Adrenal gland (tissue), 19 donors: ENCODE results near the gene ATG12. TPM values are rescaled to one million over a fixed set of nuclear protein-coding genes. Genes with fewer than 3 reads are reported as not detected.
A peak's percentile ranks its signal among the peaks of the same experiment; 100 is the strongest.
"Not testable (repeated sequence)": the region's sequence is repeated elsewhere in the genome, so short reads cannot be mapped to it uniquely, and the experiment has no call there.

Source experiments
- DNase-seq, 7 donors: peaks; one replicate each; pipeline ENCODE4 v3.0.0-alpha.2; 2019 to 2020
- H3K27ac ChIP-seq, 5 donors: fragments of 200-600 bp; sonication (generic) in 4 of 5; 1 replicate in 3 of 5; 2 replicates in 2 of 5; pipeline versions ENCODE4 v1.5.1 to v1.8.0; 2016 to 2020; ENCODE audit warnings: mild to moderate bottlenecking in 1 of 5
- H3K27me3 ChIP-seq: fragments of 200-600 bp; 2 replicates; pipeline ENCODE4 v1.8.0; 2021
- H3K36me3 ChIP-seq, 2 donors: fragments of 200-600 bp; replicated peaks in 1 of 2; 1 replicate in 1 of 2; 2 replicates in 1 of 2; pipeline versions ENCODE4 v1.5.1 to v1.8.0; 2018 to 2022
- H3K4me1 ChIP-seq, 2 donors: fragments of 200-600 bp; replicated peaks in 1 of 2; 1 replicate in 1 of 2; 2 replicates in 1 of 2; pipeline versions ENCODE4 v1.5.1 to v1.8.0; 2018 to 2021
- H3K4me3 ChIP-seq, 4 donors: fragments of 200-600 bp; sonication (generic) in 3 of 4; one replicate each; pipeline ENCODE4 v1.5.1; 2016 to 2018
- H3K9me3 ChIP-seq, 3 donors: fragments of 200-600 bp; sonication (generic) in 1 of 3; replicated peaks in 1 of 3; 1 replicate in 2 of 3; 2 replicates in 1 of 3; pipeline versions ENCODE4 v1.5.1 to v1.8.0; 2016 to 2021
- POLR2A ChIP-seq, 2 donors: fragments of 450-650 bp; IDR thresholded peaks; one replicate each; pipeline ENCODE4 v1.6.1; 2017; ENCODE audit warnings: antibody characterized with exemption in 2 of 2, mild to moderate bottlenecking in 2 of 2, moderate library complexity in 1 of 2
- WGBS, 4 donors: extraction: QIAGEN DNeasy Blood & Tissue Kit in 2 of 4; methylation state at CpG; one replicate each; pipeline versions ENCODE4 v1.1.5 to v1.1.7; 2013 to 2017; 5-methylcytosine and 5-hydroxymethylcytosine counted together
- intact Hi-C, 2 donors: fragments of 100-400 bp; cut with DNase I; formaldehyde crosslinking; loops; one replicate each; pipeline versions ENCODE4 v1.14.1 to v1.15.0; 2022 to 2023
- long read RNA-seq, 10 donors: library from polyadenylated mRNA in 3 of 10; unstranded in 2 of 10; stranded (forward) in 1 of 10; transcript quantifications; one replicate each; pipeline ENCODE4 v2.0.0 and lab custom pipeline, GENCODE V29; 2021 to 2026
- polyA plus RNA-seq, 3 donors: library from polyadenylated mRNA; stranded (reverse); fragments of 200-250 nt in 2 of 3; fragments of 350-450 nt in 1 of 3; fragmentation: Illumina TruSeq in 1 of 3; extraction: RNeasy Lipid Tissue Mini Kit (QIAGEN cat#74804) in 1 of 3; gene quantifications; one replicate each; pipeline ENCODE4 v1.2.3, GENCODE V29; 2013 to 2014
- total RNA-seq, 9 donors: library from RNA; depleted of rRNA in 4 of 9; stranded (reverse); fragments of >200 nt in 4 of 9; fragments of 120-200 nt in 1 of 9; fragmentation: NEBNext Ultra II Directional in 1 of 9; extraction: Animal tissue kit (Norgen Biotek cat#: 25700) in 1 of 9; gene quantifications; one replicate each; pipeline versions ENCODE4 v1.1.0 to v1.2.4, GENCODE V29; 2013 to 2023
- TF ChIP-seq, protein P1 (sequence below), 6 experiments: fragments of 450-650 bp in 4 of 6; fragments of 200-600 bp in 2 of 6; sonication (generic) in 1 of 6; IDR thresholded peaks; 1 replicate in 5 of 6; 2 replicates in 1 of 6; pipeline versions ENCODE4 v1.5.1 to v1.8.0; 2016 to 2021; ENCODE audit warnings: antibody characterized with exemption in 6 of 6, mild to moderate bottlenecking in 2 of 6, moderate library complexity in 1 of 6
- donor health status: healthy with polysubstance abuse.
- donor health status: Bipolar disorder and iron deficiency.
- donor health status: DM: yes; HTN: yes; CAD: no.
- donor health status: DM: no; HTN: no; CAD: no.
- donor health status: DM: no; HTN: no; CAD: no.
- donor health status: DM: yes; HTN: yes; CAD: no.

ATG12 gene
- total RNA-seq (10 to 100 TPM; 23.7 to 68.0 (median 42.3) TPM), polyA plus RNA-seq (10 to 100 TPM; 27.8 to 53.1 (median 33.4) TPM)
- long read RNA-seq, donor 1, full-length matches to known transcripts, result 32 of 139 reads
- long read RNA-seq, donor 1, partial matches to known transcripts, result 101 of 139 reads
- long read RNA-seq, donor 1, other reads (novel, unspliced or antisense), result 6 of 139 reads
- long read RNA-seq, donor 2, full-length matches to known transcripts, result 17 of 17 reads
- long read RNA-seq, donor 2, partial matches to known transcripts, result 0 of 17 reads
- long read RNA-seq, donor 2, other reads (novel, unspliced or antisense), result 0 of 17 reads
- long read RNA-seq, donor 3, full-length matches to known transcripts, result 18 of 18 reads
- long read RNA-seq, donor 3, partial matches to known transcripts, result 0 of 18 reads
- long read RNA-seq, donor 3, other reads (novel, unspliced or antisense), result 0 of 18 reads
- long read RNA-seq, donor 4, full-length matches to known transcripts, result 61 of 64 reads
- long read RNA-seq, donor 4, partial matches to known transcripts, result 0 of 64 reads
- long read RNA-seq, donor 4, other reads (novel, unspliced or antisense), result 3 of 64 reads
- long read RNA-seq, donor 5, full-length matches to known transcripts, result 34 of 37 reads
- long read RNA-seq, donor 5, partial matches to known transcripts, result 1 of 37 reads
- long read RNA-seq, donor 5, other reads (novel, unspliced or antisense), result 2 of 37 reads
- long read RNA-seq, donor 6, full-length matches to known transcripts, result 26 of 33 reads
- long read RNA-seq, donor 6, partial matches to known transcripts, result 0 of 33 reads
- long read RNA-seq, donor 6, other reads (novel, unspliced or antisense), result 7 of 33 reads
- long read RNA-seq, donor 7, full-length matches to known transcripts, result 13 of 13 reads
- long read RNA-seq, donor 7, partial matches to known transcripts, result 0 of 13 reads
- long read RNA-seq, donor 7, other reads (novel, unspliced or antisense), result 0 of 13 reads
- long read RNA-seq, donor 8, full-length matches to known transcripts, result 21 of 21 reads
- long read RNA-seq, donor 8, partial matches to known transcripts, result 0 of 21 reads
- long read RNA-seq, donor 8, other reads (novel, unspliced or antisense), result 0 of 21 reads
- long read RNA-seq, donor 9, full-length matches to known transcripts, result 26 of 77 reads
- long read RNA-seq, donor 9, partial matches to known transcripts, result 0 of 77 reads
- long read RNA-seq, donor 9, other reads (novel, unspliced or antisense), result 51 of 77 reads
- long read RNA-seq, donor 10, full-length matches to known transcripts, result 9 of 124 reads
- long read RNA-seq, donor 10, partial matches to known transcripts, result 108 of 124 reads
- long read RNA-seq, donor 10, other reads (novel, unspliced or antisense), result 7 of 124 reads

GRCh38 chr5:115841382-115842088 lies at the start of gene ATG12, which contains the start of gene AP3S1:
Gene ATG12 (minus strand): TSS chr5:115841565. CDS start chr5:115841552, 13 bp downstream.
Gene AP3S1 (plus strand): TSS chr5:115841935. CDS start chr5:115842038, 103 bp downstream.
- Histone ChIP-seq H3K9me3 (no peaks in the 10 kb centered on the region), H3K4me3 (peak within 1 kb of the TSS; percentile 72 to 93 (median 91)), H3K36me3 (peaks cover 0 to 14% of the 10 kb centered on the region in 2 donors), H3K27ac (peak within 1 kb of the TSS; percentile 81 to 97 (median 84)), H3K4me1 (peaks cover 17 to 55% of the 10 kb centered on the region in 2 donors), H3K27me3 (no peaks in the 10 kb centered on the region)
- 0 to 10% (median 4%) methylated on average over 23 to 65 of the region's 65 CpGs for WGBS, 4 donors
- TF ChIP-seq, protein P1, sequence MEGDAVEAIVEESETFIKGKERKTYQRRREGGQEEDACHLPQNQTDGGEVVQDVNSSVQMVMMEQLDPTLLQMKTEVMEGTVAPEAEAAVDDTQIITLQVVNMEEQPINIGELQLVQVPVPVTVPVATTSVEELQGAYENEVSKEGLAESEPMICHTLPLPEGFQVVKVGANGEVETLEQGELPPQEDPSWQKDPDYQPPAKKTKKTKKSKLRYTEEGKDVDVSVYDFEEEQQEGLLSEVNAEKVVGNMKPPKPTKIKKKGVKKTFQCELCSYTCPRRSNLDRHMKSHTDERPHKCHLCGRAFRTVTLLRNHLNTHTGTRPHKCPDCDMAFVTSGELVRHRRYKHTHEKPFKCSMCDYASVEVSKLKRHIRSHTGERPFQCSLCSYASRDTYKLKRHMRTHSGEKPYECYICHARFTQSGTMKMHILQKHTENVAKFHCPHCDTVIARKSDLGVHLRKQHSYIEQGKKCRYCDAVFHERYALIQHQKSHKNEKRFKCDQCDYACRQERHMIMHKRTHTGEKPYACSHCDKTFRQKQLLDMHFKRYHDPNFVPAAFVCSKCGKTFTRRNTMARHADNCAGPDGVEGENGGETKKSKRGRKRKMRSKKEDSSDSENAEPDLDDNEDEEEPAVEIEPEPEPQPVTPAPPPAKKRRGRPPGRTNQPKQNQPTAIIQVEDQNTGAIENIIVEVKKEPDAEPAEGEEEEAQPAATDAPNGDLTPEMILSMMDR (IDR thresholded peaks at IDR 0.05), result peak in 1 of 6 experiments; percentile 7
- TF ChIP-seq POLR2A (IDR thresholded peaks at IDR 0.05), result peak; percentile 84 to 95
- DNase-seq, result peak; percentile 92 to 95 (median 92)
- intact Hi-C loops, result no loop called here

DNA sequence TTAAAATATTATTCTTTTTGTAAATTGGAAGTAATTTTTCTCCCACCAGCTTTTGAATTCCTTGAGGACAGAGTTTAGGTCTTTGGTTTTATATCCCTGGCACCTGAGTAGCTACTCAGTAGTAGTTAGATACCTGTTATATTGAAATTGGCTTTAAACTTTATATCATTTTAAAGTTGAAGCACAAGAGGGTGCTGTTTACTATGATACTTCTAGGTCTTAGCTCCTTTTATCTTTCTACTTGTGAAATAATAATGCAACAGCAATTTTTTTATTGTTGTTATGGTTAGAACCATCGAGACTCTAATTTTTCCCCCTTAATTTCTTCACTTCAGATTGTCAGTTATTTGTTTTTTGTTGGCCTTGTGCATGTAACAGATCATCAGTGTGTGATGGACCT lies 46.7 kb upstream of the ATG12 start:
- intact Hi-C loops, result no loop called here
- DNase-seq, result no peak
- no peaks in the 10 kb centered on the region for H3K36me3 ChIP-seq

GRCh38 chr5:115885208-115885607 lies 43.8 kb upstream of the ATG12 start:
- H3K9me3 ChIP-seq, H3K4me1 ChIP-seq, H3K27me3 ChIP-seq, DNase-seq, H3K36me3 ChIP-seq, intact Hi-C loops, H3K27ac ChIP-seq, H3K4me3 ChIP-seq: not testable (repeated sequence)
- WGBS, 4 donors, result 74 to 91% (median 88%) methylated on average over 3 of the region's 3 CpGs

More for the DNA sequence above, 46.7 kb upstream of the ATG12 start:
- Histone ChIP-seq H3K4me1 (peaks cover 0 to 6% of the 10 kb centered on the region in 2 donors), H3K4me3 (no peak overlapping the region), H3K27ac (no peak overlapping the region), H3K9me3 (no peaks in the 10 kb centered on the region), H3K27me3 (no peaks in the 10 kb centered on the region)
- 18 to 41% (median 30%) methylated on average over 1 of the region's 1 CpG for WGBS, 4 donors
- TF ChIP-seq, protein P1 (IDR thresholded peaks at IDR 0.05), result peak; percentile 15 to 52 (median 33)
- TF ChIP-seq POLR2A (IDR thresholded peaks at IDR 0.05), result no peak

DNA sequence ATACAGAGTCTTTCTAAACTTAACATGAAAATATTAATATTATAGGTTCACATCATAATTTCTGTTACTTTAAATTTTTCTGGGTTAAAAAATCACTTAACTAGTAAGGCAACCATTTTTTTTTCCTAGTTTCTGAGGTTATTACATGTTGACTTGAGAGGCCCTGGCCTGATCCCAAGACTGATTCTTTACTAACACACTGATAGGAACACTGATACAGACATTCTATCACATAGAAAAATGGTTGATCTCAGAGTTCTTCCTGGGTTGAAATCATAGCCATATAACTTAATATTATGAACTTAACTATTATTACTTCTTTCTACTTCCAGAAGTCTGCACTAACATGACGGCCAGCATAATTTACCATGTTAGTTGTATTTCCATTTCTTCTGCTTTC lies 43.3 kb upstream of the ATG12 start:
- Histone ChIP-seq H3K4me3 (no peak overlapping the region), H3K27ac (no peak overlapping the region), H3K9me3 (no peaks in the 10 kb centered on the region), H3K36me3 (no peaks in the 10 kb centered on the region), H3K27me3 (no peaks in the 10 kb centered on the region), H3K4me1 (peaks cover 0 to 6% of the 10 kb centered on the region in 2 donors)
- intact Hi-C loops, result no loop called here
- TF ChIP-seq, protein P1 (IDR thresholded peaks at IDR 0.05), result no peak
- no peak for TF ChIP-seq POLR2A (IDR thresholded peaks at IDR 0.05)
- DNase-seq, result no peak
- 93 to 100% (median 98%) methylated on average over 1 of the region's 1 CpG for WGBS, 4 donors

GRCh38 chr5:115882434-115882833 lies 41.1 kb upstream of the ATG12 start:
- DNase-seq, H3K27me3 ChIP-seq, H3K36me3 ChIP-seq, H3K4me1 ChIP-seq, H3K4me3 ChIP-seq, intact Hi-C loops, H3K9me3 ChIP-seq, H3K27ac ChIP-seq: not testable (repeated sequence)
- WGBS, 4 donors, result 80 to 95% (median 93%) methylated on average over 2 to 8 of the region's 8 CpGs

DNA sequence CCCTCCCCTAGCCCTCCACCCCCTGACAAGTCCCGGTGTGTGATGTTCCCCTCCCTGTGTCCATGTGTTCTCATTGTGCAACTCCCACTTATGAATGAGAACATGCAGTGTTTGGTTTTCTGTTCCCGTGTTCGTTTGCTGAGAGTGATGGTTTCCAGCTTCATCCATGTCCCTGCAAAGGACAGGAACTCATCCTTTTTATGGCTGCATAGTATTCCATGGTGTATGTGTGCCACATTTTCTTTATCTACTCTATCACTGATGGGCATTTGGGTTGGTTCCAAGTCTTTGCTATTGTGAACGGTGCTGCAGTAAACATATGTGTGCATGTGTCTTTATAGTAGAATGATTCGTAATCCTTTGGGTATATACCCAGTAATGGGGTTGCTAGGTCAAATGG lies 36.0 kb upstream of the ATG12 start:
- H3K4me3 ChIP-seq, intact Hi-C loops, H3K9me3 ChIP-seq, H3K27ac ChIP-seq, DNase-seq, H3K4me1 ChIP-seq, H3K27me3 ChIP-seq, H3K36me3 ChIP-seq: not testable (repeated sequence)
- WGBS, 4 donors, result 92 to 99% (median 98%) methylated on average over 5 of the region's 5 CpGs
